ENCODE measurements around the gene STUM. TPM values are rescaled to one million over a fixed set of nuclear protein-coding genes. Genes with fewer than 3 reads are reported as not detected.

STUM gene
- total RNA-seq, 4 donors from 2014 or later = 0.15 to 3.2 (median 0.34) TPM

DNA sequence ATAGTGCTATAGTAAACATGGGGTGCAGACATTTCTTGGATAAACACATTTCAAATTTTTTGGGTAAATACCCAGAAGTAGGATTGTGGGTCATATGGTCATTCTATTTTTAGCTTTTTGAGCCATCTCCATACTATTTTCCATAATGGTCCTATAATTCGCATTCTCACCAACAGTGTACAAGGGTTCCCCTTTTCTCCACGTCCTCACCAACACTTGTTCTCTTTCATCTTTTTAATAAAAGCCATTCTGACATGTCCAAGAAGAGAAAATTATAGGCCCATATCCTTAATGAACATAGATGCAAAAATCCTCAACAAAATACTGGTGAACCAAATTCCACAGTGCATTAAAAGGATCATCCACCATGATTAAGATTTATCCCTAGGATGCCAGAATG, 8.9 kb downstream of the STUM start:
- Histone ChIP-seq H3K4me3 (no peak overlapping the region), H3K27me3 (peaks cover 0 to 17% (median 0%) of the 10 kb centered on the region in 4 donors), H3K4me1 (no peaks in the 10 kb centered on the region), H3K9me3 (no peaks in the 10 kb centered on the region), H3K27ac (no peak overlapping the region), H3K36me3 (no peaks in the 10 kb centered on the region)
- WGBS, 2 donors = 75 to 81% methylated on average over 2 of the region's 2 CpGs
- intact Hi-C loops (cut with DNase I) = no loop called here
- no peak for DNase-seq
- no peak for TF ChIP-seq POLR2A (IDR thresholded peaks at IDR 0.05)
- TF ChIP-seq, protein P1, sequence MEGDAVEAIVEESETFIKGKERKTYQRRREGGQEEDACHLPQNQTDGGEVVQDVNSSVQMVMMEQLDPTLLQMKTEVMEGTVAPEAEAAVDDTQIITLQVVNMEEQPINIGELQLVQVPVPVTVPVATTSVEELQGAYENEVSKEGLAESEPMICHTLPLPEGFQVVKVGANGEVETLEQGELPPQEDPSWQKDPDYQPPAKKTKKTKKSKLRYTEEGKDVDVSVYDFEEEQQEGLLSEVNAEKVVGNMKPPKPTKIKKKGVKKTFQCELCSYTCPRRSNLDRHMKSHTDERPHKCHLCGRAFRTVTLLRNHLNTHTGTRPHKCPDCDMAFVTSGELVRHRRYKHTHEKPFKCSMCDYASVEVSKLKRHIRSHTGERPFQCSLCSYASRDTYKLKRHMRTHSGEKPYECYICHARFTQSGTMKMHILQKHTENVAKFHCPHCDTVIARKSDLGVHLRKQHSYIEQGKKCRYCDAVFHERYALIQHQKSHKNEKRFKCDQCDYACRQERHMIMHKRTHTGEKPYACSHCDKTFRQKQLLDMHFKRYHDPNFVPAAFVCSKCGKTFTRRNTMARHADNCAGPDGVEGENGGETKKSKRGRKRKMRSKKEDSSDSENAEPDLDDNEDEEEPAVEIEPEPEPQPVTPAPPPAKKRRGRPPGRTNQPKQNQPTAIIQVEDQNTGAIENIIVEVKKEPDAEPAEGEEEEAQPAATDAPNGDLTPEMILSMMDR (IDR thresholded peaks at IDR 0.05) = no peak

DNA sequence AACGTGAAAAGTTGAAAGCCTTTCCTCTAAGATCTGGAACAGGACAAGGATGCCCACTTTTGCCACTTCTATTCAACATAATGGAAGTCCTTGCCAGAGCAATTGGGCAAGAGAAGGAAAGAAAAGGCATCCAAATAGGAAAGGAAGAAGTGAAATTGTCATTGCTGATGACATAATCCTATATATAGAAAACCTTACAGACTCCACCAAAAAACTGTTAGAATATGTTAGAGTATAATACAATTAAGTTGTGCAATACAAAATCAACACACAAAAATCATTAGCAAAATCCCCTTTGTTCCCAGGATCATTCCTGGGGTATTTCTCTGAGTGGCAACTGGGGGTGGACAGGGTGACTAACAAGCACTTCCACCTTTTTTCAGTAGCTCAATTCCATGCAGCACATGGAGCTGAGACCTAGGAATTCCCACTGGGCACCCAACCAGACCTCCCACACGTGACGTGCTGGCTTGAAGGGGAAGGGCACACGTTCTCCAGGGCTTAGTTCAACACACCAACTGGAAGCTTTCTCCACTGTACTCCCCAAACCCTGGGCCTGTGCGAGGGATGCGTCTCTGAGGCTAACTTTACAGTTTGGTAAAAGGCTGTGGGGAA, 9.6 kb downstream of the STUM start:
- Histone ChIP-seq H3K36me3 (no peaks in the 10 kb centered on the region), H3K4me1 (no peaks in the 10 kb centered on the region), H3K27me3 (peaks cover 0 to 13% (median 0%) of the 10 kb centered on the region in 4 donors), H3K27ac (no peak overlapping the region), H3K9me3 (no peaks in the 10 kb centered on the region), H3K4me3 (no peak overlapping the region)
- no peak for TF ChIP-seq POLR2A (IDR thresholded peaks at IDR 0.05)
- TF ChIP-seq, protein P1 (IDR thresholded peaks at IDR 0.05) = no peak
- no peak for DNase-seq
- 67 to 77% methylated on average over 4 of the region's 6 CpGs for WGBS, 2 donors
- intact Hi-C loops (cut with DNase I) = no loop called here

DNA sequence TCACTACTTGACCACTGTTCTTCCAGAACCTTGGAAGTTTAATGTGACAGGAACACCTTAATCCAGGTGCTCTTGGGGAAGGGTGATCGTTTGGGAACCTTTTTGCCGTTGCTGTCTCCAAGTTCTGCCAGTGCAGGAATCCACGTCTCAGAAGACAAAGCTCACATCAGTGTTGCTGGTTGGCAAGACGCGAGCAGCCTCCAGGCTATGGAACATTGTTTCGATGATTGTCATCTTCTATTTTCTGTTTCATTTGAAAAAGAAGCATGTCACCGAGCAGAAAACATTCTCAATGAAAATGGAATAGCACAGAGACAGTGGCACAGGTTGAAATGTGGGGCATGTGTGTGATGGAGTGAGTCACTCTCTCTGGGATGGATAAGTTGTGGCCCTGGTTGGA, 11.7 kb downstream of the STUM start:
- WGBS, 2 donors = 60 to 74% methylated on average over 1 to 7 of the region's 7 CpGs
- Histone ChIP-seq H3K4me3 (no peak overlapping the region), H3K4me1 (no peaks in the 10 kb centered on the region), H3K27me3 (peaks cover 0 to 5% (median 0%) of the 10 kb centered on the region in 4 donors), H3K9me3 (no peaks in the 10 kb centered on the region), H3K27ac (no peak overlapping the region), H3K36me3 (no peaks in the 10 kb centered on the region)
- TF ChIP-seq, protein P1 (IDR thresholded peaks at IDR 0.05) = no peak
- no peak for TF ChIP-seq POLR2A (IDR thresholded peaks at IDR 0.05)
- no peak for DNase-seq
- intact Hi-C loops (cut with DNase I) = no loop called here

DNA sequence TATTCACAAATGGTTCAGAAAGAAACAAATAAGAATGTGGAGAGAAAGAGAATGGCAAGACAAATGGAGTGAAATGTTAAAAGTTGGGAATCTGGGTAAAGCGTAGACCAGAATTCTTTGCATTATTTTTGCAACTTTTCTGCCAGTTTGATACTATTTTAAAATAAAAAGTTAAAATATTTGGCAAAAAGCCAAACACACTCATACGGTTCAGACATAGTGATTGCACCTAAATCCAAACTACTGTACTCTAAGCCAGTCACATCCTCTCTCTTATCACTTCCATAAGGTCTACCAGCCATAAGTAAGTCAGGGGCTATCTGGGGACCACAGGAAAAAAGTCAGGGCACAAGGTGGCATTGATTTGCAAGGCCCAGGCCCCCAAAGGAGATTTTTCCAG, 14.4 kb downstream of the STUM start:
- Histone ChIP-seq H3K4me1 (peaks cover 0 to 6% (median 0%) of the 10 kb centered on the region in 3 donors), H3K4me3 (no peak overlapping the region), H3K27me3 (no peaks in the 10 kb centered on the region), H3K36me3 (no peaks in the 10 kb centered on the region), H3K27ac (peak overlapping the region in 3 of 4 donors; percentile 11 to 74 (median 54)), H3K9me3 (no peaks in the 10 kb centered on the region)
- 58 to 59% methylated on average over 2 of the region's 2 CpGs for WGBS, 2 donors
- DNase-seq = no peak
- TF ChIP-seq, protein P1 (IDR thresholded peaks at IDR 0.05) = no peak
- no peak for TF ChIP-seq POLR2A (IDR thresholded peaks at IDR 0.05)
- intact Hi-C loops (cut with DNase I) = no loop called here

DNA sequence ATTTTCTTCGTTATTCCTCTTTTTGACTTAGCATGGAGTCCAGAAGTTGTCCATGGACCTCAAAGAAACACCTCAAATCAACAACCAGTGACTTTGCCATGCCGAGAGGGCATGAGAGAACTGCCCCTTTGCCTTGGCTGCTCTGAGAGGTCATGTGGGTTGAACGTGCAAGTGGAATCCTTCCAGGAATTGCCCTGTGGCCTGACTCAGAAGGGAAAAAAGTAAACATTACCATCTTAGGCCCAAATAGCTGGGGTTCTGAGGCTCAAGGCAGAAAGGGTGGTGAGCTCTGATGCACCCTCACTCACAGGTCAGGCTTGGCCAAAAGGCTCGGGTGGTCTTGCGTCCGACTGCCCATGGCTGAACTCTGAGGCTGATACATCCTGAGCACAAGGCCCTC, 15.1 kb downstream of the STUM start:
- no peak for TF ChIP-seq POLR2A (IDR thresholded peaks at IDR 0.05)
- TF ChIP-seq, protein P1 (IDR thresholded peaks at IDR 0.05) = no peak
- no peaks in the 10 kb centered on the region for H3K9me3 ChIP-seq
- no peaks in the 10 kb centered on the region for H3K36me3 ChIP-seq
- peaks cover 0 to 12% (median 2%) of the 10 kb centered on the region in 3 donors for H3K4me1 ChIP-seq
- no peak overlapping the region for H3K4me3 ChIP-seq
- no peaks in the 10 kb centered on the region for H3K27me3 ChIP-seq
- no peak for DNase-seq
- intact Hi-C loops (cut with DNase I) = no loop called here
- WGBS, 2 donors = 68 to 71% methylated on average over 6 of the region's 6 CpGs
- H3K27ac ChIP-seq = peak overlapping the region in 3 of 4 donors; percentile 11 to 74 (median 54)
